Measurements from ENCODE around the gene BMX.

The BMX gene

GRCh38 chrX:15500497-15500966 is at the start of gene BMX:
Gene BMX (plus strand): TSS chrX:15500807. CDS start chrX:15508354, 7,547 bp downstream.
- Histone ChIP-seq H3K27ac (ENCODE audit: low read length) (no peak within 1 kb of the TSS), H3K4me1 (ENCODE audit: control insufficient read depth, insufficient read depth, low read length) (no peaks in the 10 kb centered on the region), H3K9me3 (ENCODE audit: control insufficient read depth, insufficient read depth, low read length) (no peaks in the 10 kb centered on the region), H3K4me3 (ENCODE audit: low read length) (no peak within 1 kb of the TSS), H3K36me3 (ENCODE audit: control insufficient read depth, insufficient read depth, low read length) (no peaks in the 10 kb centered on the region), H3K27me3 (ENCODE audit: control insufficient read depth, insufficient read depth, low read length) (no peaks in the 10 kb centered on the region)
- no CpG with 5 or more reads among the region's 18 CpGs for WGBS (ENCODE audit: insufficient coverage, insufficient read length)
- DNase-seq (ENCODE audit: low read depth, low spot score): no peak

- DNase-seq (ENCODE audit: low read depth, low spot score): no peak
- no peak overlapping the region for H3K4me3 ChIP-seq (ENCODE audit: low read length)
- H3K27me3 ChIP-seq (ENCODE audit: control insufficient read depth, insufficient read depth, low read length): no peaks in the 10 kb centered on the region
- no peaks in the 10 kb centered on the region for H3K4me1 ChIP-seq (ENCODE audit: control insufficient read depth, insufficient read depth, low read length)
- no CpG with 5 or more reads among the region's 1 CpG for WGBS (ENCODE audit: insufficient coverage, insufficient read length)
- H3K9me3 ChIP-seq (ENCODE audit: control insufficient read depth, insufficient read depth, low read length): no peaks in the 10 kb centered on the region
- H3K27ac ChIP-seq (ENCODE audit: low read length): no peak overlapping the region
- H3K36me3 ChIP-seq (ENCODE audit: control insufficient read depth, insufficient read depth, low read length): no peaks in the 10 kb centered on the region
These were observed 48.7 kb upstream of the BMX start for GRCh38 chrX:15451913-15452312.

GRCh38 chrX:15464704-15465103 is 35.9 kb upstream of the BMX start:
- DNase-seq (ENCODE audit: low read depth, low spot score): no peak
- H3K27ac ChIP-seq (ENCODE audit: low read length): no peak overlapping the region
- no peak overlapping the region for H3K4me3 ChIP-seq (ENCODE audit: low read length)
- no peaks in the 10 kb centered on the region for H3K4me1 ChIP-seq (ENCODE audit: control insufficient read depth, insufficient read depth, low read length)
- H3K27me3 ChIP-seq (ENCODE audit: control insufficient read depth, insufficient read depth, low read length): no peaks in the 10 kb centered on the region
- H3K36me3 ChIP-seq (ENCODE audit: control insufficient read depth, insufficient read depth, low read length): no peaks in the 10 kb centered on the region
- H3K9me3 ChIP-seq (ENCODE audit: control insufficient read depth, insufficient read depth, low read length): no peaks in the 10 kb centered on the region

DNA sequence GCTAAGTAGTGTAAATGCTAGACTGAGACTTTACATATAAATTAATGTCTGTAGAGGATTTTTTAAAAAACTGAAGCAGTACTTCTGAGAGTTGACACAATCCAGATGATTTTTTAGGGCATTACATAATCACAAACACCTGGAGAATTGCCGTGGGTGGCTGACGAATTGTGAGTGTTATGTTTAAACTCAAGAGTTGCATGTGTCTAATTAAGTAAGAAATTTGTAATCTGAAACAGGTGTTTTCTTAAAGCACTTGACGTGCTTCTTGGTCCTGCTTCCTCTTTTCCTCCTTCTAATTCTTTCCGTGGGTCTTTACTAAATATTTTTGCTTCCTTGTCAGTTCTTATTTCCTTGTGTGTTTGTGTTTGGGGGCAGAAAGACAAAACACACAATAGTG is 35.3 kb upstream of the BMX start:
- Histone ChIP-seq H3K36me3 (ENCODE audit: control insufficient read depth, insufficient read depth, low read length) (no peaks in the 10 kb centered on the region), H3K9me3 (ENCODE audit: control insufficient read depth, insufficient read depth, low read length) (no peaks in the 10 kb centered on the region), H3K4me1 (ENCODE audit: control insufficient read depth, insufficient read depth, low read length) (no peaks in the 10 kb centered on the region), H3K4me3 (ENCODE audit: low read length) (no peak overlapping the region), H3K27me3 (ENCODE audit: control insufficient read depth, insufficient read depth, low read length) (no peaks in the 10 kb centered on the region), H3K27ac (ENCODE audit: low read length) (no peak overlapping the region)
- no CpG with 5 or more reads among the region's 4 CpGs for WGBS (ENCODE audit: insufficient coverage, insufficient read length)
- no peak for DNase-seq (ENCODE audit: low read depth, low spot score)

GRCh38 chrX:15465896-15466651 is 34.5 kb upstream of the BMX start:
- DNase-seq (ENCODE audit: low read depth, low spot score): no peak
- Histone ChIP-seq H3K9me3 (ENCODE audit: control insufficient read depth, insufficient read depth, low read length) (no peaks in the 10 kb centered on the region), H3K27ac (ENCODE audit: low read length) (no peak overlapping the region), H3K4me1 (ENCODE audit: control insufficient read depth, insufficient read depth, low read length) (no peaks in the 10 kb centered on the region), H3K27me3 (ENCODE audit: control insufficient read depth, insufficient read depth, low read length) (no peaks in the 10 kb centered on the region), H3K4me3 (ENCODE audit: low read length) (no peak overlapping the region), H3K36me3 (ENCODE audit: control insufficient read depth, insufficient read depth, low read length) (no peaks in the 10 kb centered on the region)
- WGBS (ENCODE audit: insufficient coverage, insufficient read length): no CpG with 5 or more reads among the region's 9 CpGs

DNA sequence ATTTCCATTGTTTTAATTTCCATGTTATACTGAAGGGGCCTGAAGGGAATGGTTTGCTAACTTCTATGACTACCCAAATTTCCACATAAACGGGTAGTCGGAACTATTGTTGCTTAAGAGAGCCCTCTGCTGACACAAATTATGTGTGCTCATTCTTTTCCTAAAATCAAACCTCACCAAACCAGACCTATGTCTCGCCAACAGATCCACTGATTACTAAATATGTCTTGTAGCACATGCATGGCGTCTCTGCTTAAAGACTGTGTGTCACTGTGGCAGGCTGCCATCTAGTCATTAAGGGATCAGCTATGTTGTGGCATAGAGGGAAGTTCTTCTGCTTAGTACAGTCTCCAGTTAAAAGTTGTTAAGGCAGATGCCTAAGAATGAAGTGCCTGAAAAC is 32.6 kb upstream of the BMX start:
- Histone ChIP-seq H3K9me3 (ENCODE audit: control insufficient read depth, insufficient read depth, low read length) (no peaks in the 10 kb centered on the region), H3K4me1 (ENCODE audit: control insufficient read depth, insufficient read depth, low read length) (no peaks in the 10 kb centered on the region), H3K4me3 (ENCODE audit: low read length) (no peak overlapping the region), H3K36me3 (ENCODE audit: control insufficient read depth, insufficient read depth, low read length) (no peaks in the 10 kb centered on the region), H3K27ac (ENCODE audit: low read length) (no peak overlapping the region), H3K27me3 (ENCODE audit: control insufficient read depth, insufficient read depth, low read length) (no peaks in the 10 kb centered on the region)
- WGBS (ENCODE audit: insufficient coverage, insufficient read length): no CpG with 5 or more reads among the region's 4 CpGs
- DNase-seq (ENCODE audit: low read depth, low spot score): no peak

DNA sequence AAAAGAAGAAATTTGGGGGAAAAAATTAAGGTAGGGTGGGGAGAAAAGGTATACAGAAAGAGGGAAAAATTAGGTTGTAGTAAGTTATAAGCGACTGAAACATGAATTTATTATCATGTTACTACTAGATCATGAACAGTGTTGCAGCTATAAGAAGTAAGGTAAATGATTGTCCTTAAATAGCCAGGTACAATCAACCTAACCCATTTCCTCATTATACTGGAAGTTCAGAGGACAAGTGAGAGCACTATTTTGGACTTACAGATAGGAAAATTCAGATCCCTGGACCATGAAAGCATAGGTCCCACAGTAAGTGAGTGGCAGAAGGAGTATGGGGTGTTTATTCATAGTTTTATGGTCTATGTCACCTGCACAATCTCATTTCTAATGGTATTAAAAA is 31.0 kb upstream of the BMX start:
- no CpG with 5 or more reads among the region's 1 CpG for WGBS (ENCODE audit: insufficient coverage, insufficient read length)
- Histone ChIP-seq H3K4me1 (ENCODE audit: control insufficient read depth, insufficient read depth, low read length) (no peaks in the 10 kb centered on the region), H3K4me3 (ENCODE audit: low read length) (no peak overlapping the region), H3K9me3 (ENCODE audit: control insufficient read depth, insufficient read depth, low read length) (no peaks in the 10 kb centered on the region), H3K27me3 (ENCODE audit: control insufficient read depth, insufficient read depth, low read length) (no peaks in the 10 kb centered on the region), H3K36me3 (ENCODE audit: control insufficient read depth, insufficient read depth, low read length) (no peaks in the 10 kb centered on the region), H3K27ac (ENCODE audit: low read length) (no peak overlapping the region)
- DNase-seq (ENCODE audit: low read depth, low spot score): no peak

- Histone ChIP-seq H3K27ac (ENCODE audit: low read length) (no peak overlapping the region), H3K36me3 (ENCODE audit: control insufficient read depth, insufficient read depth, low read length) (no peaks in the 10 kb centered on the region), H3K9me3 (ENCODE audit: control insufficient read depth, insufficient read depth, low read length) (no peaks in the 10 kb centered on the region), H3K4me3 (ENCODE audit: low read length) (no peak overlapping the region), H3K27me3 (ENCODE audit: control insufficient read depth, insufficient read depth, low read length) (no peaks in the 10 kb centered on the region), H3K4me1 (ENCODE audit: control insufficient read depth, insufficient read depth, low read length) (no peaks in the 10 kb centered on the region)
- WGBS (ENCODE audit: insufficient coverage, insufficient read length): no CpG with 5 or more reads among the region's 3 CpGs
- DNase-seq (ENCODE audit: low read depth, low spot score): no peak
These were observed 29.6 kb upstream of the BMX start for GRCh38 chrX:15471028-15471427.

GRCh38 chrX:15472531-15472930 is 28.1 kb upstream of the BMX start:
- Histone ChIP-seq H3K27ac (ENCODE audit: low read length) (no peak overlapping the region), H3K27me3 (ENCODE audit: control insufficient read depth, insufficient read depth, low read length) (no peaks in the 10 kb centered on the region), H3K4me3 (ENCODE audit: low read length) (no peak overlapping the region), H3K36me3 (ENCODE audit: control insufficient read depth, insufficient read depth, low read length) (no peaks in the 10 kb centered on the region), H3K4me1 (ENCODE audit: control insufficient read depth, insufficient read depth, low read length) (no peaks in the 10 kb centered on the region), H3K9me3 (ENCODE audit: control insufficient read depth, insufficient read depth, low read length) (no peaks in the 10 kb centered on the region)
- no peak for DNase-seq (ENCODE audit: low read depth, low spot score)

DNA sequence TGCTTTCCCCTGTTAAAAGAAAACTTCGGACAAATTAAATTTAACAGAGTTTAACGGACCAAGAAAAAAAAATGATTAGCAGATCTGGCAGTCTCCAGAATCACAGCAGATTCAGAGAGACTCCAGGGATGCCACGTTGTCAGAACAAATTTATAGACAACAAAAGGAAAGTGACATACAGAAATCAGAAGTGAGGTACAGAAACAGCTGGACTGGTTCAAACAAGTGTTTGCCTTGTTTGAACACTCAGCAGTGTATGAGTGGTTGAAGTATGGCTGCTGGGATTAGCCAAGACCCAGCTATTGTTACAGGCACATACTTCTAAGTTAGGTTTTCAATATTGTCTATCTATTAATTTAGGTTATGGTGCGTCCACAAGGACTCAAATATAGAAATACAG is 26.6 kb upstream of the BMX start:
- Histone ChIP-seq H3K27ac (ENCODE audit: low read length) (no peak overlapping the region), H3K4me3 (ENCODE audit: low read length) (no peak overlapping the region), H3K4me1 (ENCODE audit: control insufficient read depth, insufficient read depth, low read length) (no peaks in the 10 kb centered on the region), H3K27me3 (ENCODE audit: control insufficient read depth, insufficient read depth, low read length) (no peaks in the 10 kb centered on the region), H3K9me3 (ENCODE audit: control insufficient read depth, insufficient read depth, low read length) (no peaks in the 10 kb centered on the region), H3K36me3 (ENCODE audit: control insufficient read depth, insufficient read depth, low read length) (no peaks in the 10 kb centered on the region)
- WGBS (ENCODE audit: insufficient coverage, insufficient read length): no CpG with 5 or more reads among the region's 4 CpGs
- no peak for DNase-seq (ENCODE audit: low read depth, low spot score)

- no CpG with 5 or more reads among the region's 5 CpGs for WGBS (ENCODE audit: insufficient coverage, insufficient read length)
- H3K9me3 ChIP-seq (ENCODE audit: control insufficient read depth, insufficient read depth, low read length): no peaks in the 10 kb centered on the region
- no peak for DNase-seq (ENCODE audit: low read depth, low spot score)
- no peaks in the 10 kb centered on the region for H3K4me1 ChIP-seq (ENCODE audit: control insufficient read depth, insufficient read depth, low read length)
- H3K27ac ChIP-seq (ENCODE audit: low read length): no peak overlapping the region
- H3K4me3 ChIP-seq (ENCODE audit: low read length): no peak overlapping the region
- H3K36me3 ChIP-seq (ENCODE audit: control insufficient read depth, insufficient read depth, low read length): no peaks in the 10 kb centered on the region
- no peaks in the 10 kb centered on the region for H3K27me3 ChIP-seq (ENCODE audit: control insufficient read depth, insufficient read depth, low read length)
These were observed 25.6 kb upstream of the BMX start for GRCh38 chrX:15475021-15475420.
